GM19463 (cell line): ENCODE measurements around the gene ENKUR.

Experiments used
- ATAC-seq: cut with Tn5 transposase; IDR thresholded peaks from one replicate; pipeline ENCODE4 v1.9.1; 2021; ENCODE audit warnings: mild to moderate bottlenecking, moderate library complexity; ENCODE audit not compliant: unreplicated experiment

ENKUR gene

GRCh38 chr10:25015828-25016375 is at the start of gene ENKUR:
Gene ENKUR, minus strand, starts transcription at chr10:25016158. Its CDS starts 222 bp downstream, at chr10:25015936.
- peak; percentile 47 for ATAC-seq

GRCh38 chr10:25064401-25064800 is 48.4 kb upstream of the ENKUR start:
- no peak for ATAC-seq

GRCh38 chr10:25063644-25064043 is 47.7 kb upstream of the ENKUR start:
- ATAC-seq, result no peak

GRCh38 chr10:25063157-25063556 is 47.2 kb upstream of the ENKUR start:
- ATAC-seq, result no peak

- ATAC-seq, result no peak
Observed at GRCh38 chr10:25061711-25062449, 45.9 kb upstream of the ENKUR start.

GRCh38 chr10:25061125-25061524 is 45.2 kb upstream of the ENKUR start:
- ATAC-seq, result no peak

GRCh38 chr10:25059990-25060389 is 44.0 kb upstream of the ENKUR start:
- ATAC-seq, result no peak

GRCh38 chr10:25057886-25058285 is 41.9 kb upstream of the ENKUR start:
- ATAC-seq, result no peak

GRCh38 chr10:25056726-25057125 is 40.8 kb upstream of the ENKUR start:
- ATAC-seq, result no peak

GRCh38 chr10:25052012-25052411 is 36.1 kb upstream of the ENKUR start:
- ATAC-seq, result no peak

GRCh38 chr10:25050402-25050801 is 34.4 kb upstream of the ENKUR start:
- ATAC-seq, result no peak

- no peak for ATAC-seq
Observed at GRCh38 chr10:25049966-25050365, 34.0 kb upstream of the ENKUR start.

GRCh38 chr10:25048450-25048849 is 32.5 kb upstream of the ENKUR start:
- no peak for ATAC-seq

- ATAC-seq, result no peak
Observed at GRCh38 chr10:25047591-25048301, 31.8 kb upstream of the ENKUR start.

- ATAC-seq, result no peak
Observed at GRCh38 chr10:25047088-25047487, 31.1 kb upstream of the ENKUR start.

- ATAC-seq, result no peak
Observed at GRCh38 chr10:25046641-25047040, 30.7 kb upstream of the ENKUR start.

GRCh38 chr10:25039531-25039930 is 23.6 kb upstream of the ENKUR start:
- ATAC-seq, result no peak

GRCh38 chr10:25038325-25038724 is 22.4 kb upstream of the ENKUR start:
- ATAC-seq, result no peak

- ATAC-seq, result no peak
Observed at GRCh38 chr10:25036381-25036780, 20.4 kb upstream of the ENKUR start.

GRCh38 chr10:25029519-25029918 is 13.6 kb upstream of the ENKUR start:
- ATAC-seq, result no peak

- ATAC-seq, result no peak
Observed at GRCh38 chr10:25028711-25029110, 12.8 kb upstream of the ENKUR start.

- ATAC-seq, result no peak
Observed at GRCh38 chr10:25026463-25026862, 10.5 kb upstream of the ENKUR start.
